ENCODE data around the gene TNNT1. TPM values are rescaled to one million over a fixed set of nuclear protein-coding genes. Genes with fewer than 3 reads are reported as not detected.

The TNNT1 gene
- total RNA-seq, 4 donors from 2014 or later: 1.6 to 4.1 TPM; not detected in 2

GRCh38 chr19:55145232-55145631 lies 3.8 kb downstream of the TNNT1 start:
- intact Hi-C loops (cut with DNase I; ENCODE audit: low total_unique reads) (loop anchor here (10.0 kb wide), 1 partner anchor 360 kb away; no protein-coding TSS in a partner anchor), in situ Hi-C loops (cut with MboI; ENCODE audit: low pct_ligation_motif_present in 1 of 4, low pct_unique_long_range_greater_than_20kb in 1 of 4, low sequenced_read_pairs in 3 of 4) (loop anchor here in 3 of 4 donors (10.0 kb wide), 2 partner anchors 280 to 360 kb away; no protein-coding TSS in a partner anchor)
- H3K4me1 ChIP-seq: peaks cover 0 to 13% (median 11%) of the 10 kb centered on the region in 4 donors
- peaks cover 97% of the 10 kb centered on the region for H3K27me3 ChIP-seq
- H3K9me3 ChIP-seq: no peaks in the 10 kb centered on the region
- WGBS, 2 donors (ENCODE audit: low coverage in 1 of 2): 0 to 19% methylated on average over 1 to 3 of the region's 3 CpGs
- TF ChIP-seq, protein P1, sequence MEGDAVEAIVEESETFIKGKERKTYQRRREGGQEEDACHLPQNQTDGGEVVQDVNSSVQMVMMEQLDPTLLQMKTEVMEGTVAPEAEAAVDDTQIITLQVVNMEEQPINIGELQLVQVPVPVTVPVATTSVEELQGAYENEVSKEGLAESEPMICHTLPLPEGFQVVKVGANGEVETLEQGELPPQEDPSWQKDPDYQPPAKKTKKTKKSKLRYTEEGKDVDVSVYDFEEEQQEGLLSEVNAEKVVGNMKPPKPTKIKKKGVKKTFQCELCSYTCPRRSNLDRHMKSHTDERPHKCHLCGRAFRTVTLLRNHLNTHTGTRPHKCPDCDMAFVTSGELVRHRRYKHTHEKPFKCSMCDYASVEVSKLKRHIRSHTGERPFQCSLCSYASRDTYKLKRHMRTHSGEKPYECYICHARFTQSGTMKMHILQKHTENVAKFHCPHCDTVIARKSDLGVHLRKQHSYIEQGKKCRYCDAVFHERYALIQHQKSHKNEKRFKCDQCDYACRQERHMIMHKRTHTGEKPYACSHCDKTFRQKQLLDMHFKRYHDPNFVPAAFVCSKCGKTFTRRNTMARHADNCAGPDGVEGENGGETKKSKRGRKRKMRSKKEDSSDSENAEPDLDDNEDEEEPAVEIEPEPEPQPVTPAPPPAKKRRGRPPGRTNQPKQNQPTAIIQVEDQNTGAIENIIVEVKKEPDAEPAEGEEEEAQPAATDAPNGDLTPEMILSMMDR (IDR thresholded peaks at IDR 0.05): no peak
- TF ChIP-seq EP300 (IDR thresholded peaks at IDR 0.05; ENCODE audit: low read depth) (no peak), POLR2A (IDR thresholded peaks at IDR 0.05) (no peak), POLR2AphosphoS5 (IDR thresholded peaks at IDR 0.05) (no peak)
- no peak for DNase-seq
- H3K36me3 ChIP-seq: no peaks in the 10 kb centered on the region
- no peak overlapping the region for H3K27ac ChIP-seq
- no peak overlapping the region for H3K4me3 ChIP-seq

GRCh38 chr19:55141696-55142095 lies 7.3 kb downstream of the TNNT1 start:
- no peak for DNase-seq
- no peak overlapping the region for H3K4me3 ChIP-seq
- intact Hi-C loops (cut with DNase I; ENCODE audit: low total_unique reads): loop anchor here (10.0 kb wide), 1 partner anchor 363 kb away; no protein-coding TSS in a partner anchor
- peaks cover 0 to 10% (median 9%) of the 10 kb centered on the region in 4 donors for H3K4me1 ChIP-seq
- no peaks in the 10 kb centered on the region for H3K36me3 ChIP-seq
- TF ChIP-seq POLR2A (IDR thresholded peaks at IDR 0.05): no peak
- TF ChIP-seq, protein P1 (IDR thresholded peaks at IDR 0.05): no peak
- no peak for TF ChIP-seq EP300 (IDR thresholded peaks at IDR 0.05; ENCODE audit: low read depth)
- no peak for TF ChIP-seq POLR2AphosphoS5 (IDR thresholded peaks at IDR 0.05)
- H3K27me3 ChIP-seq: peaks cover 92% of the 10 kb centered on the region
- no peak overlapping the region for H3K27ac ChIP-seq
- WGBS, 2 donors (ENCODE audit: low coverage in 1 of 2): 33% methylated on average over 20 of the region's 21 CpGs; no CpG with 5 or more reads in 1 of the 2 donors
- H3K9me3 ChIP-seq: no peaks in the 10 kb centered on the region
- in situ Hi-C loops (cut with MboI; ENCODE audit: low pct_ligation_motif_present in 1 of 4, low pct_unique_long_range_greater_than_20kb in 1 of 4, low sequenced_read_pairs in 3 of 4): loop anchor here in 3 of 4 donors (10.0 kb wide), 2 partner anchors 283 to 363 kb away; no protein-coding TSS in a partner anchor

GRCh38 chr19:55137915-55138314 lies 11.1 kb downstream of the TNNT1 start:
- Histone ChIP-seq H3K4me3 (no peak overlapping the region), H3K4me1 (no peaks in the 10 kb centered on the region), H3K27me3 (peaks cover 89% of the 10 kb centered on the region), H3K27ac (no peak overlapping the region), H3K9me3 (no peaks in the 10 kb centered on the region), H3K36me3 (no peaks in the 10 kb centered on the region)
- WGBS, 2 donors (ENCODE audit: low coverage in 1 of 2): 48 to 53% methylated on average over 3 to 9 of the region's 9 CpGs
- intact Hi-C loops (cut with DNase I; ENCODE audit: low total_unique reads) (no loop called here), in situ Hi-C loops (cut with MboI; ENCODE audit: low pct_ligation_motif_present in 1 of 4, low pct_unique_long_range_greater_than_20kb in 1 of 4, low sequenced_read_pairs in 3 of 4) (loop anchor here in 2 of 4 donors (10.0 kb wide), 2 partner anchors 277 to 357 kb away; no protein-coding TSS in a partner anchor)
- no peak for DNase-seq
- no peak for TF ChIP-seq POLR2A (IDR thresholded peaks at IDR 0.05)

GRCh38 chr19:55136399-55137102 lies 12.5 kb downstream of the TNNT1 start:
- Histone ChIP-seq H3K27ac (no peak overlapping the region), H3K9me3 (no peaks in the 10 kb centered on the region), H3K36me3 (no peaks in the 10 kb centered on the region), H3K4me3 (no peak overlapping the region), H3K4me1 (no peaks in the 10 kb centered on the region), H3K27me3 (peaks cover 86% of the 10 kb centered on the region)
- intact Hi-C loops (cut with DNase I; ENCODE audit: low total_unique reads) (no loop called here), in situ Hi-C loops (cut with MboI; ENCODE audit: low pct_ligation_motif_present in 1 of 4, low pct_unique_long_range_greater_than_20kb in 1 of 4, low sequenced_read_pairs in 3 of 4) (loop anchor here in 2 of 4 donors (10.0 kb wide), 2 partner anchors 278 to 358 kb away; no protein-coding TSS in a partner anchor)
- WGBS, 2 donors (ENCODE audit: low coverage in 1 of 2): 68% methylated on average over 17 of the region's 17 CpGs; no CpG with 5 or more reads in 1 of the 2 donors
- no peak for TF ChIP-seq POLR2AphosphoS5 (IDR thresholded peaks at IDR 0.05)
- TF ChIP-seq, protein P1 (IDR thresholded peaks at IDR 0.05): no peak
- no peak for TF ChIP-seq POLR2A (IDR thresholded peaks at IDR 0.05)
- TF ChIP-seq EP300 (IDR thresholded peaks at IDR 0.05; ENCODE audit: low read depth): no peak
- no peak for DNase-seq

Measured in transverse colon (tissue), 4 donors.